ENCODE data around the gene NHSL2.

NHSL2 gene

GRCh38 chrX:72120837-72121236 lies 210.2 kb downstream of the NHSL2 start:
- no peak overlapping the region for H3K27ac ChIP-seq (ENCODE audit: low read depth, low read length)
- no peaks in the 10 kb centered on the region for H3K27me3 ChIP-seq (ENCODE audit: insufficient read depth, low read length)
- no peak overlapping the region for H2AFZ ChIP-seq (ENCODE audit: low read length, unreplicated experiment)
- H3K79me2 ChIP-seq (ENCODE audit: control insufficient read depth, insufficient read depth, low read length, unreplicated experiment): no peaks in the 10 kb centered on the region
- H3K4me3 ChIP-seq (ENCODE audit: low read depth, low read length): no peak overlapping the region; the same call in 1 of the 2 replicates
- no peaks in the 10 kb centered on the region for H3K36me3 ChIP-seq (ENCODE audit: insufficient read depth, low read length)
- H3K4me1 ChIP-seq (ENCODE audit: control insufficient read depth, insufficient read depth, low read length, unreplicated experiment): peaks cover 36% of the 10 kb centered on the region

GRCh38 chrX:72121383-72121782 lies 210.7 kb downstream of the NHSL2 start:
- peaks cover 41% of the 10 kb centered on the region for H3K4me1 ChIP-seq (ENCODE audit: control insufficient read depth, insufficient read depth, low read length, unreplicated experiment)
- H3K27ac ChIP-seq (ENCODE audit: low read depth, low read length): no peak overlapping the region
- peak overlapping the region; percentile 31; the same call in 1 of the 2 replicates for H3K4me3 ChIP-seq (ENCODE audit: low read depth, low read length)
- no peaks in the 10 kb centered on the region for H3K79me2 ChIP-seq (ENCODE audit: control insufficient read depth, insufficient read depth, low read length, unreplicated experiment)
- H2AFZ ChIP-seq (ENCODE audit: low read length, unreplicated experiment): no peak overlapping the region
- H3K27me3 ChIP-seq (ENCODE audit: insufficient read depth, low read length): no peaks in the 10 kb centered on the region
- no peaks in the 10 kb centered on the region for H3K36me3 ChIP-seq (ENCODE audit: insufficient read depth, low read length)

GRCh38 chrX:72122621-72123337 lies 212.1 kb downstream of the NHSL2 start:
- Histone ChIP-seq H3K4me3 (ENCODE audit: low read depth, low read length) (no peak overlapping the region), H3K4me1 (ENCODE audit: control insufficient read depth, insufficient read depth, low read length, unreplicated experiment) (peaks cover 42% of the 10 kb centered on the region)

GRCh38 chrX:72123471-72124185 lies 213.0 kb downstream of the NHSL2 start:
- H3K36me3 ChIP-seq (ENCODE audit: insufficient read depth, low read length): no peaks in the 10 kb centered on the region
- H3K4me3 ChIP-seq (ENCODE audit: low read depth, low read length): no peak overlapping the region
- H2AFZ ChIP-seq (ENCODE audit: low read length, unreplicated experiment): no peak overlapping the region
- no peak overlapping the region for H3K27ac ChIP-seq (ENCODE audit: low read depth, low read length)
- peaks cover 42% of the 10 kb centered on the region for H3K4me1 ChIP-seq (ENCODE audit: control insufficient read depth, insufficient read depth, low read length, unreplicated experiment)
- no peaks in the 10 kb centered on the region for H3K27me3 ChIP-seq (ENCODE audit: insufficient read depth, low read length)
- no peaks in the 10 kb centered on the region for H3K79me2 ChIP-seq (ENCODE audit: control insufficient read depth, insufficient read depth, low read length, unreplicated experiment)

More at GRCh38 chrX:72122621-72123337, 212.1 kb downstream of the NHSL2 start:
- Histone ChIP-seq H3K36me3 (ENCODE audit: insufficient read depth, low read length) (no peaks in the 10 kb centered on the region), H3K27me3 (ENCODE audit: insufficient read depth, low read length) (no peaks in the 10 kb centered on the region), H3K27ac (ENCODE audit: low read depth, low read length) (no peak overlapping the region), H3K79me2 (ENCODE audit: control insufficient read depth, insufficient read depth, low read length, unreplicated experiment) (no peaks in the 10 kb centered on the region), H2AFZ (ENCODE audit: low read length, unreplicated experiment) (no peak overlapping the region)

- Histone ChIP-seq H3K4me1 (ENCODE audit: control insufficient read depth, insufficient read depth, low read length, unreplicated experiment) (peaks cover 42% of the 10 kb centered on the region), H2AFZ (ENCODE audit: low read length, unreplicated experiment) (no peak overlapping the region), H3K27ac (ENCODE audit: low read depth, low read length) (no peak overlapping the region)
These were observed 214.0 kb downstream of the NHSL2 start for GRCh38 chrX:72124540-72125201.

GRCh38 chrX:72125331-72126047 lies 214.8 kb downstream of the NHSL2 start:
- H3K36me3 ChIP-seq (ENCODE audit: insufficient read depth, low read length): no peaks in the 10 kb centered on the region
- peaks cover 42% of the 10 kb centered on the region for H3K4me1 ChIP-seq (ENCODE audit: control insufficient read depth, insufficient read depth, low read length, unreplicated experiment)
- no peaks in the 10 kb centered on the region for H3K79me2 ChIP-seq (ENCODE audit: control insufficient read depth, insufficient read depth, low read length, unreplicated experiment)
- no peaks in the 10 kb centered on the region for H3K27me3 ChIP-seq (ENCODE audit: insufficient read depth, low read length)
- H3K4me3 ChIP-seq (ENCODE audit: low read depth, low read length): no peak overlapping the region
- no peak overlapping the region for H3K27ac ChIP-seq (ENCODE audit: low read depth, low read length)
- no peak overlapping the region for H2AFZ ChIP-seq (ENCODE audit: low read length, unreplicated experiment)

More at GRCh38 chrX:72124540-72125201, 214.0 kb downstream of the NHSL2 start:
- Histone ChIP-seq H3K79me2 (ENCODE audit: control insufficient read depth, insufficient read depth, low read length, unreplicated experiment) (no peaks in the 10 kb centered on the region), H3K27me3 (ENCODE audit: insufficient read depth, low read length) (no peaks in the 10 kb centered on the region), H3K36me3 (ENCODE audit: insufficient read depth, low read length) (no peaks in the 10 kb centered on the region), H3K4me3 (ENCODE audit: low read depth, low read length) (no peak overlapping the region)

GRCh38 chrX:72126048-72126415 lies 215.4 kb downstream of the NHSL2 start:
- H3K79me2 ChIP-seq (ENCODE audit: control insufficient read depth, insufficient read depth, low read length, unreplicated experiment): no peaks in the 10 kb centered on the region
- H3K36me3 ChIP-seq (ENCODE audit: insufficient read depth, low read length): no peaks in the 10 kb centered on the region
- H3K4me1 ChIP-seq (ENCODE audit: control insufficient read depth, insufficient read depth, low read length, unreplicated experiment): peaks cover 36% of the 10 kb centered on the region
- H3K27me3 ChIP-seq (ENCODE audit: insufficient read depth, low read length): no peaks in the 10 kb centered on the region
- no peak overlapping the region for H3K27ac ChIP-seq (ENCODE audit: low read depth, low read length)
- no peak overlapping the region for H3K4me3 ChIP-seq (ENCODE audit: low read depth, low read length)
- H2AFZ ChIP-seq (ENCODE audit: low read length, unreplicated experiment): no peak overlapping the region

- Histone ChIP-seq H3K79me2 (ENCODE audit: control insufficient read depth, insufficient read depth, low read length, unreplicated experiment) (no peaks in the 10 kb centered on the region), H3K27me3 (ENCODE audit: insufficient read depth, low read length) (no peaks in the 10 kb centered on the region), H3K27ac (ENCODE audit: low read depth, low read length) (no peak overlapping the region), H3K4me1 (ENCODE audit: control insufficient read depth, insufficient read depth, low read length, unreplicated experiment) (peaks cover 30% of the 10 kb centered on the region), H2AFZ (ENCODE audit: low read length, unreplicated experiment) (no peak overlapping the region), H3K36me3 (ENCODE audit: insufficient read depth, low read length) (no peaks in the 10 kb centered on the region), H3K4me3 (ENCODE audit: low read depth, low read length) (no peak overlapping the region)
These were observed 216.0 kb downstream of the NHSL2 start for GRCh38 chrX:72126539-72127140.

GRCh38 chrX:72127332-72127731 lies 216.7 kb downstream of the NHSL2 start:
- Histone ChIP-seq H3K27me3 (ENCODE audit: insufficient read depth, low read length) (no peaks in the 10 kb centered on the region), H3K36me3 (ENCODE audit: insufficient read depth, low read length) (no peaks in the 10 kb centered on the region), H2AFZ (ENCODE audit: low read length, unreplicated experiment) (no peak overlapping the region), H3K4me3 (ENCODE audit: low read depth, low read length) (no peak overlapping the region), H3K4me1 (ENCODE audit: control insufficient read depth, insufficient read depth, low read length, unreplicated experiment) (peaks cover 23% of the 10 kb centered on the region), H3K79me2 (ENCODE audit: control insufficient read depth, insufficient read depth, low read length, unreplicated experiment) (no peaks in the 10 kb centered on the region), H3K27ac (ENCODE audit: low read depth, low read length) (no peak overlapping the region)

- Histone ChIP-seq H3K79me2 (ENCODE audit: control insufficient read depth, insufficient read depth, low read length, unreplicated experiment) (no peaks in the 10 kb centered on the region), H3K4me3 (ENCODE audit: low read depth, low read length) (no peak overlapping the region), H3K27ac (ENCODE audit: low read depth, low read length) (no peak overlapping the region), H3K4me1 (ENCODE audit: control insufficient read depth, insufficient read depth, low read length, unreplicated experiment) (peaks cover 21% of the 10 kb centered on the region), H3K27me3 (ENCODE audit: insufficient read depth, low read length) (no peaks in the 10 kb centered on the region), H2AFZ (ENCODE audit: low read length, unreplicated experiment) (no peak overlapping the region), H3K36me3 (ENCODE audit: insufficient read depth, low read length) (no peaks in the 10 kb centered on the region)
These were observed 217.7 kb downstream of the NHSL2 start for GRCh38 chrX:72128183-72128834.

Data from ACC112 (cell line).